Activated T-helper 1 cell treated with anti-CD3 and anti-CD28 coated beads, Interleukin-12 subunit alpha, Interleukin-12 subunit beta, Interleukin-2, Interleukin-4 antibody, amounts not matched to agents 30 ng/mL and 10 ng/mL and 1 ng/mL, durations not matched to agents 14 hours and 24 hours and 36 hours (primary cell): ENCODE measurements around the gene NTF3. TPM values are rescaled to one million over a fixed set of nuclear protein-coding genes. Genes with fewer than 3 reads are reported as not detected.

ENCODE experiments used
- DNase-seq: peaks from one replicate; pipeline ENCODE4 v3.0.0; 2021; ENCODE audit warnings: low spot score
- H3K27ac Mint-ChIP-seq: one replicate; pipeline ENCODE4 v1.8.0; 2021; ENCODE audit warnings: mild to moderate bottlenecking, mixed read lengths
- H3K27me3 Mint-ChIP-seq: one replicate; pipeline ENCODE4 v1.8.0; 2022; ENCODE audit warnings: mild to moderate bottlenecking, moderate library complexity, mixed read lengths; ENCODE audit not compliant: insufficient read depth
- H3K36me3 Mint-ChIP-seq: one replicate; pipeline ENCODE4 v1.8.0; 2021; ENCODE audit warnings: low read depth, mixed read lengths
- H3K4me1 Mint-ChIP-seq: one replicate; pipeline ENCODE4 v1.8.0; 2021; ENCODE audit warnings: low read depth, mixed read lengths
- H3K4me3 Mint-ChIP-seq: one replicate; pipeline ENCODE4 v1.8.0; 2021; ENCODE audit warnings: mild to moderate bottlenecking, moderate library complexity, mixed read lengths
- H3K9me3 Mint-ChIP-seq: one replicate; pipeline ENCODE4 v1.8.0; 2021; ENCODE audit warnings: mixed read lengths
- intact Hi-C: fragments of 100-400 bp; cut with micrococcal nuclease; formaldehyde crosslinking; loops from one replicate; pipeline ENCODE4 v1.15.1; 2024
- total RNA-seq: library from RNA; stranded (reverse); gene quantifications from 2 replicates; pipeline ENCODE4 v1.2.3, GENCODE V29; 2022

Gene NTF3
- total RNA-seq, 1 donor from 2014 or later: not detected

- no peak overlapping the region for H3K4me3 Mint-ChIP-seq
- no peak overlapping the region for H3K27ac Mint-ChIP-seq
- H3K4me1 Mint-ChIP-seq: no peaks in the 10 kb centered on the region
- no peaks in the 10 kb centered on the region for H3K9me3 Mint-ChIP-seq
- intact Hi-C loops: no loop called here
- H3K27me3 Mint-ChIP-seq: peaks cover 2% of the 10 kb centered on the region
- H3K36me3 Mint-ChIP-seq: no peaks in the 10 kb centered on the region
- DNase-seq: no peak
Observed at GRCh38 chr12:5515458-5515857, 83.5 kb downstream of the NTF3 start.

- H3K4me3 Mint-ChIP-seq: no peak overlapping the region
- no peaks in the 10 kb centered on the region for H3K9me3 Mint-ChIP-seq
- intact Hi-C loops: no loop called here
- H3K27ac Mint-ChIP-seq: no peak overlapping the region
- DNase-seq: no peak
- H3K36me3 Mint-ChIP-seq: no peaks in the 10 kb centered on the region
- no peaks in the 10 kb centered on the region for H3K4me1 Mint-ChIP-seq
- H3K27me3 Mint-ChIP-seq: no peaks in the 10 kb centered on the region
Observed at GRCh38 chr12:5516371-5517241, 84.7 kb downstream of the NTF3 start.

DNA sequence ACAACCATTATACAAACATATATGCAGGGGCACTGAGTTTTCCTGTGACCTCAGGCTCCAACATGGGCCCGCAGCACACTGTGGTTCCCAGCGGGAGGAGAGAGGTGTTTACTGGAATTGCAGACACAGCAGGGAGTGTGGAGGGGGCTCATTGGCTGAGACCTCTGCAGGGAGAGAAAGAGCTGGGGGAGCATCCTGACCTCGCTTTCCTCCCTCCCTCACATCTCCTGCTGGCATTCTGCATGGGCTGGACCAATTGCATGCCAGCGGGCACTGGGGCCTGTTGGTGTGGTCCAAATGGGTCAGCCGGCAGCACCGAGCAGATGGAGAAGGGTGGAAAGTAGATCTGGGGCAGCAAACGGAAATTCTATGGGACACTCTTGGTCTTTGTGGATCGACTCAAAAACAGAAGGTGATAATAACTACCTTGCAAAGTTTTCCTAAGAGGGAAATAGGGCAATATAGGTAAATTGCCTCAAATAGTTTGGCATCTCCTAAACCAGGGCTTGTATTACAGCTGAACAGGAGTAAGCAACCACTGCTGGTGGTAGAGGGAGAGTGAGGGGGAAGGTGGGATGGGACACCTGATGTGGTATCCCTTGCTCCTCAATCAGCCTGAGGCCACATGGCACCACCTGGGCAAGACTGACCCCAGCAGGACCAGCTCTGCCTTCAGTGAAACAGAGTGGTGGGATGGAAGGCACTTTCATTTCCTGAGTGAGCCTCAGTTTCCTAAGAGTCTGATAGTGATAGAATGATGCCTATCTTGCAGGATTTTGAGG, 86.9 kb downstream of the NTF3 start:
- Mint-ChIP-seq H3K9me3 (no peaks in the 10 kb centered on the region), H3K27me3 (no peaks in the 10 kb centered on the region)
- no peak for DNase-seq

GRCh38 chr12:5520037-5520436, 88.1 kb downstream of the NTF3 start:
- H3K4me1 Mint-ChIP-seq: no peaks in the 10 kb centered on the region
- H3K9me3 Mint-ChIP-seq: no peaks in the 10 kb centered on the region
- DNase-seq: no peak
- no peaks in the 10 kb centered on the region for H3K36me3 Mint-ChIP-seq
- no peak overlapping the region for H3K27ac Mint-ChIP-seq
- intact Hi-C loops: no loop called here
- H3K4me3 Mint-ChIP-seq: no peak overlapping the region
- H3K27me3 Mint-ChIP-seq: no peaks in the 10 kb centered on the region

More for the DNA sequence above, 86.9 kb downstream of the NTF3 start:
- H3K4me1 Mint-ChIP-seq: no peaks in the 10 kb centered on the region
- H3K4me3 Mint-ChIP-seq: no peak overlapping the region
- intact Hi-C loops: no loop called here
- no peaks in the 10 kb centered on the region for H3K36me3 Mint-ChIP-seq
- H3K27ac Mint-ChIP-seq: no peak overlapping the region

GRCh38 chr12:5520831-5521230, 88.9 kb downstream of the NTF3 start:
- DNase-seq: no peak
- H3K27ac Mint-ChIP-seq: no peak overlapping the region
- no peaks in the 10 kb centered on the region for H3K27me3 Mint-ChIP-seq
- intact Hi-C loops: no loop called here
- no peak overlapping the region for H3K4me3 Mint-ChIP-seq
- H3K36me3 Mint-ChIP-seq: no peaks in the 10 kb centered on the region
- no peaks in the 10 kb centered on the region for H3K4me1 Mint-ChIP-seq
- H3K9me3 Mint-ChIP-seq: no peaks in the 10 kb centered on the region

- H3K4me1 Mint-ChIP-seq: no peaks in the 10 kb centered on the region
- H3K27me3 Mint-ChIP-seq: no peaks in the 10 kb centered on the region
- no peak for DNase-seq
Observed at GRCh38 chr12:5521456-5522325, 89.8 kb downstream of the NTF3 start.

GRCh38 chr12:5522432-5523335, 90.8 kb downstream of the NTF3 start:
- Mint-ChIP-seq H3K36me3 (no peaks in the 10 kb centered on the region), H3K9me3 (no peaks in the 10 kb centered on the region), H3K4me1 (no peaks in the 10 kb centered on the region), H3K27ac (no peak overlapping the region), H3K4me3 (no peak overlapping the region), H3K27me3 (peaks cover 2% of the 10 kb centered on the region)
- no peak for DNase-seq
- intact Hi-C loops: no loop called here

More at GRCh38 chr12:5521456-5522325, 89.8 kb downstream of the NTF3 start:
- Mint-ChIP-seq H3K9me3 (no peaks in the 10 kb centered on the region), H3K36me3 (no peaks in the 10 kb centered on the region), H3K4me3 (no peak overlapping the region), H3K27ac (no peak overlapping the region)
- intact Hi-C loops: no loop called here

GRCh38 chr12:5523396-5524115, 91.6 kb downstream of the NTF3 start:
- Mint-ChIP-seq H3K36me3 (no peaks in the 10 kb centered on the region), H3K4me1 (no peaks in the 10 kb centered on the region)
- DNase-seq: no peak

GRCh38 chr12:5524116-5524768, 92.3 kb downstream of the NTF3 start:
- H3K4me1 Mint-ChIP-seq: no peaks in the 10 kb centered on the region
- no peak overlapping the region for H3K27ac Mint-ChIP-seq
- H3K27me3 Mint-ChIP-seq: peaks cover 2% of the 10 kb centered on the region
- intact Hi-C loops: no loop called here
- H3K4me3 Mint-ChIP-seq: no peak overlapping the region
- H3K9me3 Mint-ChIP-seq: no peaks in the 10 kb centered on the region
- no peaks in the 10 kb centered on the region for H3K36me3 Mint-ChIP-seq
- no peak for DNase-seq

More at GRCh38 chr12:5523396-5524115, 91.6 kb downstream of the NTF3 start:
- no peak overlapping the region for H3K27ac Mint-ChIP-seq
- no peak overlapping the region for H3K4me3 Mint-ChIP-seq
- no peaks in the 10 kb centered on the region for H3K9me3 Mint-ChIP-seq
- peaks cover 2% of the 10 kb centered on the region for H3K27me3 Mint-ChIP-seq
- intact Hi-C loops: no loop called here

- intact Hi-C loops: no loop called here
- no peak for DNase-seq
- H3K27me3 Mint-ChIP-seq: peaks cover 2% of the 10 kb centered on the region
- no peak overlapping the region for H3K27ac Mint-ChIP-seq
- H3K36me3 Mint-ChIP-seq: no peaks in the 10 kb centered on the region
- no peaks in the 10 kb centered on the region for H3K9me3 Mint-ChIP-seq
- no peak overlapping the region for H3K4me3 Mint-ChIP-seq
- no peaks in the 10 kb centered on the region for H3K4me1 Mint-ChIP-seq
Observed at GRCh38 chr12:5524769-5525436, 93.0 kb downstream of the NTF3 start.
